Measurements from ENCODE around the gene GNA14.
"Not testable (repeated sequence)": the region's sequence is repeated elsewhere in the genome, so short reads cannot be mapped to it uniquely, and the experiment has no call there.

Gene GNA14

DNA sequence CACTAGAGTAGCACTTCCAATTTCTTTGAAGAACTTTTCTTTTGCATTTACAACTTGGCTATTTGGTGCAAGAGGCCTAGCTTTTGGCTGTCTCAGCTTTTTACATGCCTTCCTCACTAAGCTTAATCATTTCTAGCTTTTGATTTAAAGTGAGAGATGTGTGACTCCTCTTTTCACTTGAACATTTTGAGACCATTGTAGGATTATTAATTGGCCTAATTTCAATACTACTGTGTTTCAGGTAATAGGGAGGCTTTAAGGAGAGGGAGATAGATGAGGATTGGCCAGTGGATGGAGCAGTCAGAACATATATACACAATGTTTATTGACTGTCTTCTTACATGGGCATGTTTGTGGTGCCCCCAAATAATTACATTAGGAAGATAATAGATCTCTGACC is 161.7 kb downstream of the GNA14 start:
- DNase-seq, result no peak

DNA sequence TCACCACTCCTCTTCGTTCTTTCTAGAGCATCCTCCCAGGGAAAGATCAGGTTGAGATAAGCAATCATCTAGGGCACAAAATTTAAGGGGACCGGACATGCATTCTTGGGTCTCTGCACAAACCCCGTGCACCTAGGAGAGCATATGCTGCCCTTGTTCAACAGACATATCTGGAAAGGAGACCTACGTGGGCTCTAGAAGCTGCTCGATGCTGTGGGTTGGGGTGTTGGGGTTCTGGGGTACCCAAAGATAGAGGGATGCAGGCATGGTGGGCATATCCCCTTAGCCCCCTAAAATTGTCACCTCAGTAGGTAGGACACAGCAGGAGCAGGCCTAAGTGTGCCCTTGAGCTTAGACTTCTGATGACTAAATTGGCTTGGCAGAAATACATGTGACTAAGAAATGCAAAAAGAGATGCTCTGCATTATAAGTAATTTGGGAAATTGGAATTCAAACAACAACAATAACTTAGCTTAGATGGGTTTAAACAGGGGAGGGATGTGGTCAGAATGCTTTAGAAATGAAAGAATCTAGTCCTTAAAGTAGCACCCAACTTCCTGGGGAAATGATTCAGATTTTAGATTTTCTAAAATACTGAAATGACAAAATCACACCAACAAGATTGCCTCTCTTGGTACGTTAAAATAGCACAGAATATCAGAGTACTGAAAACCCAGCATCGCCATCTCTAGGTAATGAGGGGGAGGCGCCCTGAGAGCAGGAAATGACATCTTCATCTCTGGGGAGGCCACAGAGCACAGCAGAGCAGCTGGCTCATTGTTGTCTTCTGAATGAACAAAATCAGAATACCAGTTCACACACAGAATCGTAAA is 172.3 kb downstream of the GNA14 start:
- no peak for DNase-seq

DNA sequence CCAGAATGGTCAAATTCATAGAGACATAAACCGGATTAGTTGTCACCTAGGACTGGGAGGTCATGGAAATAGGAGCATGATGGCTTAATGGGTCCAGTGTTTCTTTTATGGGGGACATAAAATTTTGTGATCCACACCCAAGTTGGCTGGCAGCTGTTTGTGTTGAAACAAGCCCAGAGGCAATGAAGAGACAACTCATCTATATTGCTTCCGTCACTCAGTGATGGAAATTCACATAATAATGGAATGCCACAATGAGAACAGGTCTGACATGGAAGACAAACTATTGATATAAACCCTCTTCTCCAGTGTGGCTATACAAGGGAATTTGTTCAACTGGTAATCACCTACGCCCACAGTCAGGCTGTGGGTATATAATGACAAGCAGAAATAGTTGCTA is 173.2 kb downstream of the GNA14 start:
- DNase-seq, result no peak

DNA sequence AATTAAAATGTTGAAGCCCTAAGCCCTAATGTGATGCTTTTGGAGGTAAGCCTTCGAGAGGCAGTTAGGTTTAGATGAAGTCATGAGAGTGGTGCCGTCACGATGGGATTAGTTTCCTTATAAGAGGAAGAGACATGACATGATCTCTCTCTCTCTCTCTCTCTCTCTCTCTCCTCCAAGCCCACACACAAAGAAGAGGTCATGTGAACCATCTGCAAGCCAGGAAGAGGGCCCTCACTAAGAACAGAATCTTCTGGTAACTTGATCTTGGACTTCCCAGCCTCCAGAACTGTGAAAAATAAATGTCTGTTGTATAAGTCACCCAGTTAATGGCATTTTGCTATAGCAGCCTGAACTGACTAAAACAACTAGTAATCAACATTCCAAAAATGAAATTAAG is 175.5 kb downstream of the GNA14 start:
- DNase-seq, result no peak

DNA sequence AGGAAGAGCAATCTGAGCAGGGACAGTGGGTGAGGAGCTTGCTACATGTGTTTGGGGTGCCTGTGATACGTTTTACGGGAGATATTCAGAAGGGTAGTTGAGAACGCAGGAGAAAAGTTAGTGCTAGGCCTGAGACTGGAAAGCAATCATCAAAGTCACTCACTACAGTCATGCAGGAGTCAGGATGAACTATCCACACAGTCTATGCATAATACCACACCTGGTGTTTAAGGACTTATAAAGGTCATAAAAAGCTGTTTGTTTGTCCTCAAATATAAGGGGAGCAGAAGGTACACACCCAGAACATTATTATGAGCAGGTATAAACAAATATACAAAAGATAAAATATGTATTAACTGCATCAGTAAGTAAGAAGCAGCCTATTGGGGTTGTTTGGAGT is 176.6 kb downstream of the GNA14 start:
- DNase-seq, result no peak

DNA sequence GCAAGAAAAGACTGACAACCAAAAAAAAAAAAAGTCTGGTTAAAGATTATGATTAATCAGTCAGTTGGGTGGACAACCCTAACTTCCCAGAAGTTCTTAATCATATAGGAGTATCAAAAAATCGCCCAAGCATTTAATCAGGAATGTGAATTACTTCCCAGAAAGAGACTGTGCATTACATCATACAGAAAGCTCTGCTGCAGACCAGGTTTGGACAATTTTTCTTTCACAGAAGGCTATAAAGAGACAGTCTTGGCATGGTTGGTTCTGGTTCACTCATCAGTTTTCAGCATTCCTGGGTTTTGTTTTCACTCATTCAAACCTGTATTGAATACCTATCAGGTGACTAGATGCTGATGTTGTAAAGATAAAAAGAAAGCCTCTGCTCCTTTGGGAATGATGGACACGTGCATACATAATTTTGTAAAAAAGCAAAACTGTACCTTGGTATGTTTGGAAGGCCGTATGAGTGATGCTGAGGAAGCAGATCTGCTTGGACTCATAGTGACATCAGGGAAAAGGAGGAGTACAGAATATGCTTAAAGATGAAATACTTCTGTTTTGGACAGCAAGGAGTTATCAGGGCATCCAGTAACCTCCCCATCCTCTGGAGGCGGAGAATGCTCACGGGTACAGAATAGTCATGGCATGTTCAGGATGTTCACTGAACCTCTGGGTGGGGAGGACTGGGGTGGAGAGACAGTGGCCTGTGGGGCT is 178.4 kb downstream of the GNA14 start:
- DNase-seq, result peak; percentile 84

DNA sequence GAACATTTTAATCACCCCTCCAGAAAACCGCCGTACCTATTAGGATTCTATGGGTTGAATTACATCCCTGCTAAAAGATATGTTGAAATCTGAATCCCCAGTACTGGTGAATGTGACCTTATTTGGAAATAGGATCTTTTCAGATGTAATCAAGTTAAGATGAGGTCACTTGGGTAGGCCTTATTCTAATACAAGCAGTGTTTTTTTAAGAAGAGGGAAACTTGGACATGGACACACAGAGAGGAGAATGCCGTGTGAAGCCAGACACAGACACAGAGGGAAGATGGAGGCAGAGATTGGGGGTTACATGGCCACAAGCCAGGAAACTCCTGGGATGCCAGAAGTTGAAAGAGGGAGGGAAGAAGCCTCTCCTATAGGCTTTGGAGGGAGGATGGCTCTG is 183.5 kb downstream of the GNA14 start:
- DNase-seq, result no peak

DNA sequence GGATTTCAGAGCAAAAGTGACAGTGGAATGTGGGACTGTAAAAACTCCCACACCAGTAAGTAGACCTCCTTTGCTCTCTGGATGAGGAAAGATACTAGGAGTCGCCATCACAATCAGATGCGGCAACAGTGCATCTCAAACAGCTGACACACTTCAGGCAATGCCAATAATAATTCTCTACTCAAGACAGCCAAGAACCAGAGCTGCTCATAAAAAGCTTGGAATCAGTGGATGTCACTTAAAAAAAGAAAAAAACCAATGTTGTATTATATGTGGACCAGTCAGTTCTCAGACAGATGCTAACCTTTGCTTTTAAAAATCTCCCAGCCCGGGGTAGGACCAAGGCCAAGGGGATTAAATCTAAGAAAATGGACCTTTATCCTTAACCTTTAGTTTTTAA is 185.0 kb downstream of the GNA14 start:
- no peak for DNase-seq

DNA sequence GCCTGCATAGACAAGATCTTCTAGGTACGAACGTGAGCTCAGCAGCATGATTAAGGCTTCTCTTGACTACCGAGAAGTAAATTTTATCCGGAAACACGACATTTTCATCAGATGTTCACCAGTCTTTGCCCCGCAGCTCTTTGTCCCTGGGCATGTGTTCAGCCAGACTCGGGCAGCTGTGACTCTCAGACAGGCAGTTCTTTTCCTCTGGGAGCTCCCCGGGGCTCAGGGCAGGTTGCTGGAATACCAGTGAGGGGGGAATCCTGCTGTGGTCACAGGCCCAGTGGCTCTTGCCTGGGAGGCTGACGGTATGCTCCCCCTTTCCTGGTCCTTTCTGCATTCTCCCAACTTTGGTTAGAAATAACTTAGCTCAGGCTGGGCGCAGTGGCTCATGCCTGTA is 186.1 kb downstream of the GNA14 start:
- no peak for DNase-seq

DNA sequence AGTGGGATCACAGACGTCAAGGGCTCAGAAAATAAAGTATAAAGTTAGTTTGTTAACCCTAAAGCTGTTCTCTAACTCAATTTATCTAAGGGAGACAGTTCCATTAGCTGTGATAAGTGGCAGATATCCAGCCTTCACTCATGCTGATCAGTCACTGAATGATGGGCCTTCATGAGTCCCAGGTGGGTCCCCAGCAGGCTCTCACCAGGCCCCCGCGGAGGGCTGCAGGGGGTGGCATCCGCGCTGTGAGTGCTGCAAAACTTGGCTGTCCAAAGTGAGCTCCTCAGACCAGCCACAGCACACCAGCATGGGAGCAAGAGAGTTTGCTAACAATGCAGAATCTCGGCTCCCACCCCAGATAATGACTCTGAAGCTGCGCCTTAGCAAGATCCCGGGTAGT is 187.2 kb downstream of the GNA14 start:
- no peak for DNase-seq

DNA sequence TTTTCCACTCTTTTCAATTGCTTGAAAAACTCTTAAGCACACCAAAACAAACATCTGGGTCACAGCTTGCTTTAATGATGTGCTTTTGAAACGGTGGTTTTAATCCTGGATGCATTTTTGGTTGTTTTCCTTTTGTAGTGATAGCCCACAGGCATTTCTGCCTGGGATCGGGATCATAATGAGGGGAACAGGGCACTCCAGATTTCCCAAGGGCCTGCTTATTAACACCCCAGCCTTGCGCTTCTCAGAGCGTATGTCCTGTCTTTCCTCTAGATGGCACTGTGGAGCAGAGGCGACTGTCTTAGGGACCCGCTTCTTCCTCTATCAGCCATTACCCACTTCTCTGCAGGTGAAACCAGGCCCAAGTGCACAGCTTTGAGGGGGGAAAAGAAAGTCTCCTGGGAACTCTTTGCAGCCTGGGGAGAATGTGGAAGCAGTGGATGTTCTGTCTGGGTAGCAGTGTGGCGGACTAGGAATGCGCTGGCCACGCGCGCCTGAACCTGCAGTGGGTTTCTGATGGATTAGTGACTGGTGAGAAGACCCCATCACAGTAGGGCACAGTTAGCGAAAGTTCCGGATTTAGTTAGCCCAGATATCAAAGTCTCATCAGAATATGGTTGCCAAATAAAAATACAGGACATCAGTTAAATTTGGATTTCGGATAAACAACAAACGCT is 190.1 kb downstream of the GNA14 start:
- peak; percentile 44 for DNase-seq

DNA sequence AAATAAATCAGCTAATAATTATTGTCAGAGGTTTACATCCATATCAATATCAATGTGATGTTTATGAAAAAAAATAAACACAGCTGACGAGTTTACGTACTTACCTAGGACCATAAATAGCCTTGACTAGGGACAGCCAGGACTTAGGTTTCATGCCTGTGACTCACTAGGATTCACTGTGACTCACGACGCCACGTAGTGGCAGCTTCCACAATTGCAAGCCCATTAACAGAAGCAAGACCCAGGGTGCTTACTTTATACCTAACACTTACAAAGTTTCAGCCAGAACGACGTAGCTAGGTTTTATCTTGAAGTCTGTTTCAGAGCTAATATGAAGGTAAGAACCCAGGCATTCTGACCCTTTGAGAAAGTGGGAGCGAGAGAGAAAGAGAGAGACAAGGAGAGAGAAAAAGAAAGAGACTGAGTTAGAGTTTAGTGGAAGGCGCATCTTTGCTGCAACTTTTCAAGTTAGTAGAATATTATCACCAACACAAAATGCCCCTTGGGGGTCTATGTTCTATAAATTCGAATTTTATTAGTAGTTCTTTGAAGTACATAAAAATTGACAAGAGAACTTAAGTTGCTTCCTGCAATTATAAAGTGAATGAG is 191.2 kb downstream of the GNA14 start:
- DNase-seq, result peak; percentile 67

DNA sequence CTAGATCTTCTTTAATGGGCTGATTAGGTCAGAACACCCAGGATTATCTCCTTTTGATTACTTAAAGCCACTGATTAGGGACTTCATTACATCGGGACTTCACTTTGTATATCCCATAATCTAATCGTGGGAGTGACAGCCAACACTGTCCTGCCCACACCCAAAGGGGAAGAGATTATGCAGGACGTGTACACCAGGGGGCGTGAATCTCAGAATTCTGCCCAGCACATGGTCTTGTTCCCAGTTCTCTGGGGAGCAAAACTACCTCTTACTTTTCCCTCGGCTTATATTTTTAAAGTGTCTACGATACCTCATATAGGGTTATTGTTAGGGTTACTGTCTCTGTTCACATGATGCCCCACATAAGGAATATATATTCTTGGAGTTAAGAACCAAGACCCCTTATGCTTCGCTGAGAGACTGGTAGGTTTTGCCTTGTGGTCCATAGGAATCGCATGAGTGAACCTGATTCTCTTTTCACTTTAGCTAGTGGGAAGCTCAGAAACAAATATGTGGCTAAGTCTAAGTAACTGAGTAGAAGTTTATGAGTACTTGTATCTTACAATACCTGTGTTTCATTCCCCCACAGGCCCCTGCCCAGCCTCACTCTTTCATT is 192.7 kb downstream of the GNA14 start:
- no peak for DNase-seq

DNA sequence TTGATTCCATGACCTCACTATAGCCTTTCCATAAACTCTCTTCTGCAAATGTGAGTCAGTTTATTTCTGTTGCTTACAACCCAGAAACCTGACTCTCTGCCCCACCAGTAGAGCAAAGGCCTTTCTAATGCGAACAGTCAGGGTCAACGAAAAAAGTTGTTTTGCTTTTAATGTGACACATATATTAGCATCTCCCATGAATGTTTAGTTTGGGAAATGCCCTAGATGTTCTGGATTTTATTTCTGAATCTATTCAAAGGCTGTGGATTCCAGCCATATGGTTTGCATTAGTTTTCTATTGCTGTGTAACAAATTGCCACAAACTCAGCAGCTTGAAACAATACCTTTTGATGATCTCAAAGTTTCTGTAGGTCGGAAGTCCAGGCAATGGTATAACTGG is 193.5 kb downstream of the GNA14 start:
- no peak for DNase-seq

DNA sequence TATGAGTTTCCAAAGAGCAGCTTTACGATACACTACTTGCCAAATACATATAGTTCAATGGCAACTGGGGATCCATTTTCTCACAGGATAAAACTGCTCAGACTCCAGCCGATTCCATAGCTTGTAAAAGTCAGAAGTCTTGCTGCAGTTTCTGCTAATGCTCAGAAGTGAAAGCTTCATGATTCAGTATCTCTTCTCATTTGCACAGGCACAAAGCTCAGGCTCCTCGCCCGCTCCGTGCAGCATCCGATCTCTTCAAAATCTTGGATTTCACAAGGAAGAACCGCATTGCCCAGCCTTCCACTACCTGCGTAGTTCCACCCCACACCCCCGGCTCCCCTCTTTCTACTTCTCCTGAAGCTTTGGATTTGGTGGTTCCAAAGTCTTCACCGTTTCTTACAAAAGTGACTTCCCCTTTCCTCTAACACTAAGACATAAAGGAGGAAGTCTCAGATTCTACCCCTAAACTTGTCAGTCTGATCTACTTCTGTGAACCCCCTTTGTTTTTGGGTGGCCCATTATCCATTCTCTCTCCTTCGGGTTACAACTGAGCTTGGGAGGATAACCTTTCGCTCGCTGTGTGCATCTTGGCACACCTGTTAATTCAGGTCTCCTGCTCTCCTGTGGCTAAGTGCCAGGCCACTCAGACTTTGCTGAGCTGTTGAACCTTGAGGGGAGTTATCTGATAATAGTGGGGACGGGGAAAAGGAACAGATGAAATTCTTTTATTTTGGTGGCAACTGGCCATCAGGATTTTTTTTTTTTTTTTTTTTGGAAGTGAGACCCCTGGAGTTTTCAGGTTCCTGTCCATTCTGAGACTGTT is 194.1 kb downstream of the GNA14 start:
- no peak for DNase-seq

DNA sequence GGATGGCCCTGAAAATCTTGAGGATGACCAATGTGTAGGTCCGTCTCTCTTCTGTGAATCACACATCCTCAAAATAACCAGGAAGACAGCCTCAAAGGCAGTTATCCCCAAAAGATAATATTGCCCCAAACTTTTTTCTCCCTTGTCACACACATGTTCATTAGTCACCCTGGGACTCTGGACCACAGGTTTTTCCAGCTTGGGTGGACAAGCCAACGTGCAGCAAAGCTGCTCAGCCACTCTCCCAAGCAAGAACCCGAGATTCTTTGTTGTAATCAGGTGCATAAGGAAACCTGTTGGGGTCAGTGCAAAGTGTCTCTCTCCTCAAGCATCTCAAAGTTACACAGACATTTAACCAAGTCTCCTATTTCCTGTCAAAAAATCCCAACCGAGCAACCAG is 196.6 kb downstream of the GNA14 start:
- no peak for DNase-seq

DNA sequence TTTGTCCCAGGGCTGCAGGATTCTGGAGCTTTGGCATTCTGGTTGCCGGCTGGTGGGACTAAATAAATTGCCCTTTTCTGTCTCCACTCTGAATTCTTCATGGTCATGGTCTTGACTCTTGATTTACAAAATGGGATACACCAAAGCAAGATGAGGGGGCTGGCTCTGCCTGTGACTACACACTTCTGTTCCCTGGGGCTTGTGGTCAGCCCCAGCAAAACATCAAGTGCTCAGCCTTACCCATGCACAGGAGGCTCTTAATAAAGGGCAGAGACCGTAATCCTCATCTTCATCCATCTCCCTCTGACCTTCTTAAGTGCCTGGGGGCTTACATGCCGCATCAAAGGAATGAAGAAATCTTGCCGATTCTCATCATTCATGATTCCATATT is 198.0 kb downstream of the GNA14 start:
- no peak for DNase-seq

DNA sequence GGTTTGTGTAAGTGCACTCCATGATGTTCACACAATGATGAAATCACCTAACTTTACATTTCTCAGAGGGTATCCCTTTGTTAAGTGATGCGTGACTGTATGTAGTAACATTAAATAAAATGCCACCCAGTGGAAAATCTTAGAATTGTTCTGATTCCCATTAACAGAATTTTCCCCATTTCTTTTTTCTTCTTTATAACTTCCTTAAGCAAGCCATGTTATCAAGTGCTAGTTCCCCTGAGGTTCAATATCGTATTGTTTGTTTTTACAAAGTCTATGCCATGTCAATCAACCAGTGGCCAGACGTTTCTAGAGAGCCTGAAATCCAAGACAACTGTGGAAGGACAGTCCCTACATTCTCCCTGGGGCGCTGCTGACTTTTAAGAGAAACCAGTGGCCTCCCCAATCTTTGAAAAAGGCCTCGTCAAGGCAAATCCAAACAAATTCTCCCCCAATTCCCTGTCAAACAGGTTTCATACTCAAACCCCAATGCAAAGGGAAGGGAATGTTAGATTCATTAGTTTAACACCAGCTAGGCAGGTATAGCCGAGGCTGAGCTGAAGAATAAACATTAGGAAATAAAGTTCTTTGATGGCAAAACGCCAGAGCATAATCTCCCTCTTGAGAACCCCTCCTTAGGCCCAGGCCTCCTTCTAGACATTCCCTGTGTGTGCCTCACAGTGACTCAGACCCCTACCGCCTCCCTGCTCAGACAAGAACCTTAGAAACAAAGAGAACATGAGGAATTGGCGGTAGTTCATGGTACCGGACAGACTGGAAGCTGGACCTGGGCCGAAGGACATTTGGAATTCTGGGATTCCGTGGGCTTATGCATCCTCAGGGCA is 198.7 kb downstream of the GNA14 start:
- DNase-seq, result no peak

DNA sequence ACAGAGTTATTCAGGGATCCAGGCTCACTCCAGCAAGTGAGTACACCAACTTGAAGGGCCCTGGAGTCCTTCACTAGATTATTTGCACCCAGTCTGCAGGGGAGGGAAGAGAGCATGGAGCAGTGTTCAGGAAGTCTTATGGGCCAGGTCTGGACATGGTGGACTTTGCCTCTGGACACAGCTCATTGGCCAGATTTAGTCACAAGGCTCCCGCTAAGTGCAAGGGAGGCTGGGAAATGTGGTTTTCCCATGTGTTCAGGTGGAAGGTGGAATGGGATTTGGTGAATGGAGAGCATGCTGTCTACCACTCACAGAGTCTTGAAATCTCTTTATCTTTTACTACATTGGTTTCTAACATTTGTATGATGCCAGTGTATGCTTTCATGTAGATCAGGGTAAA is 200.5 kb downstream of the GNA14 start:
- no peak for DNase-seq

DNA sequence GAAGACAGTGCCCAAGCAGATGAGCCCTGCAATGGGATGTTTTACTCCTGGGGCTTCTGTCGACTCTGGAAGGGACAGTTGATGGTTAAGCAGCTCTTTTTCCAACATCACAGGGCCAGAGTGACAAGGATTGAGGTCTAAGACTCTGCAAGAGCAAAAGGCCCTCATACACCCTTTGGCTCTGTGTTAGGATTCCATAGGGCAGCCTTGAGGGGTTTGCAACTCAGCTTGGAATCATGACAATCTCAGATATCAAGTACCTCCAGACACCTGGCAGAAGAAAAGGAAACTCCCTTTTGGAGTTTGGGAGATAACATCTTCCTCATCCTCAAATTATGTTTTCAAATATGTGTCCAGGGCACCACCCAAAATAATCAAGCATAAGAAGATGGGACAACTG is 205.7 kb downstream of the GNA14 start:
- DNase-seq, result no peak

DNA sequence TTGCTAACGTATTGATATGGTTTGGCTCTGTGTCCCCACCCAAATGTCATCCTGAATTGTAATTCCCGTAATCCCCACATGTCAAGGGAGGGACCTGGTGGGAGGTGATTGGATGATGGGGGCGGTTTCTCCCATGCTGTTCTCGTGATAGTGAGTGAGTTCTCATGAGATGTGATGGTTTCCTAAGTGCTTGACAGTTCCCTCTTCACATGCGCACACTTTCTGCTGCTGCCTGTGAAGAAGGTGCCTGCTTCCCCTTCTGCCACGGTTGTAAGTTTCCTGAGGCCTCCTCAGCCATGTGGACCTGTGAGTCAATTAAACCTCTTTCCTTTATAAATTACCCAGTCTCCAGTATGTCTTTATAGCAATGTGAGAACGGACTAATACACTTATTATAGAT is 207.0 kb downstream of the GNA14 start:
- not testable (repeated sequence) for DNase-seq

Measured in kidney glomerular epithelial cell (primary cell).